HG03565 (cell line): ENCODE data around the gene RAPGEF6.
"Not testable (repeated sequence)": the region's sequence is repeated elsewhere in the genome, so short reads cannot be mapped to it uniquely, and the experiment has no call there.

Experiments
- ATAC-seq: cut with Tn5 transposase; IDR thresholded peaks from one replicate; pipeline ENCODE4 v1.9.1; 2021; ENCODE audit warnings: mild to moderate bottlenecking, moderate library complexity; ENCODE audit not compliant: unreplicated experiment

The RAPGEF6 gene

DNA sequence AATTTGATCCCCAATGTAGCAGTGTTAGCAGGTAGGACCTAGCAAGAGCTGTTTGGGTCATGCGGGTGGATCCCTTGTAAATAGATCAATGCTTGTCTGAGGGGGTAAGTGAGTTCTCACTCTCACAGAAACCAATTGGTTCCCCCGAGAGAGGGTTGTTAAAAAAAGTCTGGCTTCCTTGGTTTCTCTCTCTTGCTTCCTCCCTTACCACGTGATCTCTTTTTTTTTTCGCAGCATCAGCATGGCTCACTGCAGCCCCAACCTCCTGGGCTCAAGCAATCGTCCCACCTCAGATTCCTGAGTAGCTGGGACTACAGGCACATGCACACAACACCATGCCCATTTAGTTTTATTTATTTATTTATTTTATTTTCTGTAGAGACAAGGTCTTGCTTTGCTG lies 26.4 kb downstream of the RAPGEF6 start:
- no peak for ATAC-seq

GRCh38 chr5:131607903-131608540 lies 27.0 kb downstream of the RAPGEF6 start:
- ATAC-seq = no peak

- no peak for ATAC-seq
These were observed 27.6 kb downstream of the RAPGEF6 start for GRCh38 chr5:131607418-131607817.

DNA sequence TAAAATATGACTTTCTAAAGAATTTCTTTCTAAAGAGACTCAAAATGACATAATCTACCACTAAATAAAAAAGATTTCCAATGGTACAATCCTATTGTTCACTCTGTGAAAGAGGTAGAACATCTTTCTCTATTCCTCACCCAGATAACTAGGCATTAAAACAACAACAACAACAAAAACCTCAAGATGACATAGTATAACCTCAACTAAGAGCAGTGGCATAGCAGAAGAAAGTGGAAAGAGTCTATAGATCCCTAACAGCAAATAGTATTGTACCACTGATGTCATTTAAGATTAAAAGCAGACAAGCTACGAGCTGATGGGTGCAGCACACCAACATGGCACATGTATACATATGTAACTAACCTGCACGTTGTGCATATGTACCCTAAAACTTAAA lies 29.9 kb downstream of the RAPGEF6 start:
- no peak for ATAC-seq

DNA sequence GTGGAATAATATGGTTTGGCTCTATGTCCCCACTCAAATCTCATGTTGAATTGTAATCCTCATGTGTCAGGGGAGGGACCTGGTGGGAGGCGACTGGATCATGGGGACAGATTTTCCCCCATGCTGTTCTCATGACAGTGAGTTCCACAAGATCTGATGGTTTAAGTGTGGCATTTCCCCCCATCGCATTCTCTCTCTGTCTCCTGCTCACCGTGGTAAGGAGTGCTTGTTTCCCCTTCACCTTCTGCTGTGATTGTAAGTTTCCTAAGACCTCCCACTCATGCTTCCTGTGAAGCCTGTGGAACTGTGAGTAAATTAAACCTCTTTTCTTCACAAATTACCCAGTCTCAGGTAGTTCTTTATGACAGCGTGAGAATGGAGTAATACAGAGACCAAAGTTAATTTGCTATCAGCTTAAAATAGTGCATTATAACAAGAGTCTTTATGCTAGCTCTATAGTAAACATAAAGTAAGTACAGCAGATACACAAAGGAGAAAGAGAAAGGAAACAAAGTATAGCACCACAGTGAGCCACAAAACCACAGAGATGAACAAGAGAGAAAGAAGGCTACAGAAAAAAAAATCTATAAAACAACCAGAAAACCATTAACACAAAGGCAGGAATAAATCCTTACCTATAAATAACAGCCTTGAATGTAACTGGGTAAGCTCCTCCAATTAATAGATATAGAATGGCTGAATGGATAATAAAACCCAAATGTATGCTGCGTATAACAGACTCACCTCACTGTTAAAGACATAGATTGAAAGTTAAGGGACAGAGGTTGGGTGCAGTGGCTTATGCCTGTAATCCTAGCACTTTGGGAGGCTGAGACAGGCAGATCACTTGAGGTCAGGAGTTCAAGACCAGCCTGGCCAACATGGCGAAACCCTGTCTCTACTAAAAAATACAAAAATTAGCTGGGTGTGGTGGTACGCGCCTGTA lies 39.7 kb downstream of the RAPGEF6 start:
- peak; percentile 75 for ATAC-seq

DNA sequence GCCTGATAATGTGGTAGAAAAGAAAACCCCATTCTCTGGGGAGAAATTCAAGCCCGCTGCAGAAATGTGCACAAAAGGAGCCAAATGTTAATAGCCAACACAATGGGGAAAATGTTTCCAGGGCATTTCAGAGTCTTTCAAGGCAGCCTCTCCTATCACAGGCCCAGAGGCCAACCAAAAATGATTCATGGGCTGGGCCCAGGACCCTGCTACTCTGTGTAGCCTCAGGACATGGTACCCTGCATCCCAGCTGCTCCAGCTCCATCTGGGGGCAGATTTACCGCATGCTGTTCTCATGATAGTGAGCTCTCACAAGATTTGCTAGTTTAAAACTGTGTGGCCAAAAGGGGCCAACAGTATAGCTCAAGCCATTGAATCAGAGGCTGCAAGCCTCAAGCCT lies 41.1 kb downstream of the RAPGEF6 start:
- ATAC-seq = no peak

DNA sequence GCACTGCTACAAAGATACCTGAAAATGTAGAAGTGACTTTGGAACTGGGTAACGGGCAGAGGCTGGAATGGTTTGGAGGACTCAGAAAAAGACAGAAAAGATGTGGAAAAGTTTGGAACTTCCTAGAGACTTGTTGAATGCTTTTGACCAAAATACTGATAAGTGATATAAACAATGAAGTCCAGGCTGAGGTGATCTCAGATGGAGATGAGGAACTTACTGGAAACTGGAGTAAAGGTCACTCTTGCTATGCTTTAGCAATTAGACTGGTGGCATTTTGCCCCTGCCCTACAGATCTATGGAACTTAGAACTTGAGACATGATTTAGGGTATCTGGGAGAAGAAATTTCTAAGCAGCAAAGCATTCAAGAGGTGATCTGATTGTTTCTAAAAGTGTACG lies 41.6 kb downstream of the RAPGEF6 start:
- not testable (repeated sequence) for ATAC-seq

GRCh38 chr5:131589510-131590348 lies 45.3 kb downstream of the RAPGEF6 start:
- no peak for ATAC-seq

- no peak for ATAC-seq
These were observed 47.5 kb downstream of the RAPGEF6 start for GRCh38 chr5:131587541-131587940.

- no peak for ATAC-seq
These were observed 53.3 kb downstream of the RAPGEF6 start for GRCh38 chr5:131581702-131582101.

GRCh38 chr5:131579917-131580671 lies 54.9 kb downstream of the RAPGEF6 start:
- no peak for ATAC-seq

DNA sequence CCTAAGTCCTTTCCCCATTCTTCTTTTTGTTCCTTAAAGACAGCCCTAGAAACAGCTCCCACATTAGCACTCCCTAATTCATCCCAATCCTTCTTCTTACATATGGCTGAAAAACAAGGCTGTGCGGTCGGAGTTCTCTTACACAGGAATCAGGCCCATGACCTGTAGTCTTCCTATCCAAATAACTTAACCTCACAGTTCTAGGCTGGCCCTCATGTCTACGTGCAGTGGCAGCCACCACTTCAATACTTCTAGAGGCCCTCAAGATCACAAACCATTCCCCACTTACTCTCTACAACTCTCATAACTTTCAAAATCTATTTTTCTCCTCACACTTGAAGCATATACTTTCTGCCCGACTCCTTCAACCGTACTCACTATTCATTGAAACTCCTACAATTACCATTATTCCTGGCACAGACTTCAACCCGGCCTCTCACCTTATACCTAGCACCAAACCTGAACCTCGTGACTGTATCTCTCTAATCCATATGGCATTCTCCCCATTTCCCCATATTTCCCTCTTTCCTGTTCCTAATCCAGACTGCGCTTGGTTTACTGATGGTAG lies 59.3 kb downstream of the RAPGEF6 start:
- ATAC-seq = no peak

GRCh38 chr5:131571669-131572168 lies 63.3 kb downstream of the RAPGEF6 start:
- ATAC-seq = no peak

DNA sequence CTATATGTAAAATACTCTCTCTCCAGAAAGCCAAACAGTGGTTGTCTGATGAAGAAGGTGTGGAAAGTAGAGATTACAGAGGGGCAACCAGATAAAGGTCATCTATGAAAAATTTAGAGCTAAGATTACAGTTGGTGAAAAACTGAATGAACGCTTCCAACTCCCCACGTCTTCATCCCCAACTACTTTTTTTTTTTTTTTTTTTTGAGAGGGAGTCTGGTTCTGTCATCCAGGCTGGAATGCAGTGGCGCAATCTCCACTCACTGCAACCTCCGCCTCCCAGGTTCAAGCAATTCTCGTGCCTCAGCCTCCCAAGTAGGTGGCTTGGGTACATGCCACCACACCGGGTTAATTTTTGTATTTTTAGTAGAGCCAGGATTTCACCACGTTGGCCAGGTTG lies 64.3 kb downstream of the RAPGEF6 start:
- no peak for ATAC-seq

DNA sequence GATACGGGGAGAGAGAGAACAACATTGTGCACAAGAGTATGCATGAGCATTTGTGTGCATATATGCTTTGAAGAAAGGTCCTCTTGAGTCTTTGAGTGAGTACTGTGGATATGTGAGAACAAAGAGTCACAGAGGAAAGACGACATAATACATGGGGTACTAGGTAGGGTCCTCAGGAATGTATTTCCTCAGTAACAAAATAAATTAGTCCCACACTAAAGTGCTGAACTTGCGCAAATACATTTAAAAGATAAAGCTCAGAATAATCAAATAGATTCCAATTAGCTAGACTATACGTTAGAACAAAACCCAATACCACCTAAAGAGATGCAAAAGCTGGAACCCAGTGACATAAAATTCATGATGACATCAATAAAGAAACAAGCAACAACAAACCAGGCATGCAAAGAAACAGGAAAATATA lies 70.8 kb downstream of the RAPGEF6 start:
- no peak for ATAC-seq

- no peak for ATAC-seq
These were observed 71.4 kb downstream of the RAPGEF6 start for GRCh38 chr5:131563434-131564228.

DNA sequence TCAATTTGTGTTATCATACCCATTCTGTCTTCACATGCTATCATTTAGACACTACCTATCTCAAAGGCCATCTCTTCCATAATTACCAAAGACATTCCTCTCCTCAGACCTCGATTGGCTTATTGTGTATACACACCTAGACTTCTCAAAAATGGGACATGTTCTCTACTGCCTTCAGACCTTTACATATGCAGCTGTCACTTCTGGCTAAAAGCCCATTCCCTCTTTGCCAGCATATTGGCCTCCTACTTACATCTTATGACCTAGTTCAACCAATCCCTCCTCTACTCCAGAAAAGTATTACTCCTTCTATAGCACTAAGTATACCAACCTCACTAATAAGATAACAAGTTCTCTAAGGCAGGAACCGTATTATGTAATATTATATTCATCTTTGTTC lies 84.4 kb downstream of the RAPGEF6 start:
- no peak for ATAC-seq

DNA sequence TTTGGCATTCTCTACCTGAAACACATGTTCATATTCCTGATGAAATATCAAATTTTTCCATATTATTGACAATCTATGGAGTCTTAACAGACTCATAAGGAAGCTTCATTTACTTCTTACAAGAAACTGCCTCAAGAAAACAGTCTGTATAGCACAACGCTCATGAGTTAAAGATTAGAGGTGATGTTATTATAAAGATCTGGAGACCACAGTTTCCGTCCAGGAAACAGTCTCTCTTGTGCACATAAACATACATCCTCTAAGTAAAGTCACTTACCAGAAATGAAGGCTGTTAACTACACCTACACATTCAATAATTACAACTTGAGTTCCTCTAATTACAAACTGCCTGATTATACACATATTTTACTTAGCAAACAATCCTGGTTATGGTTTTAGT lies 86.9 kb downstream of the RAPGEF6 start:
- no peak for ATAC-seq

DNA sequence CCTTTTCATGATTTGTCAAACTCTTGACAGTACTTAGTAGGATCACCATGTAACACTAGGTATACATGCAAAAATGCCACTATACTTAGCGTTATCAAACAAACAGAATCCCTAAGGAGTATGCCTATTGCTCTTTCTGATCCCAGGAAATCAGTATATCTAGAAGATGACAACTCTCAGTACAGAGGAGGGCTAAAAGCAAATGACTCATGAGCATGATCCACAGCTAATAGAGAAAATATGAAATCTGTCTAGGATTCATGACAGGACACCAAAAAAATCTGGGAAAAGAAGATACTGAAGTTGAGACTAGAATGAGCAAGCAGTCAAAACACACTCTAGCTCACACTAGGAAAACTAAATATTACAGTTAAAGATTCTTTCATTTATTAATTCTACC lies 89.2 kb downstream of the RAPGEF6 start:
- no peak for ATAC-seq
